Stimulated activated CD8-positive, alpha-beta memory T cell treated with anti-CD3 and anti-CD28 coated beads, Interleukin-12 subunit alpha, Interleukin-12 subunit beta, amount 100 ng/mL, for 24 hours (primary cell): Measurements from ENCODE around the gene SPIRE2.
"Not testable (repeated sequence)": the region's sequence is repeated elsewhere in the genome, so short reads cannot be mapped to it uniquely, and the experiment has no call there.

Source experiments
- DNase-seq: peaks from one replicate; pipeline ENCODE4 v3.0.0-alpha.2; 2020; ENCODE audit errors: extremely low read depth

Gene SPIRE2

DNA sequence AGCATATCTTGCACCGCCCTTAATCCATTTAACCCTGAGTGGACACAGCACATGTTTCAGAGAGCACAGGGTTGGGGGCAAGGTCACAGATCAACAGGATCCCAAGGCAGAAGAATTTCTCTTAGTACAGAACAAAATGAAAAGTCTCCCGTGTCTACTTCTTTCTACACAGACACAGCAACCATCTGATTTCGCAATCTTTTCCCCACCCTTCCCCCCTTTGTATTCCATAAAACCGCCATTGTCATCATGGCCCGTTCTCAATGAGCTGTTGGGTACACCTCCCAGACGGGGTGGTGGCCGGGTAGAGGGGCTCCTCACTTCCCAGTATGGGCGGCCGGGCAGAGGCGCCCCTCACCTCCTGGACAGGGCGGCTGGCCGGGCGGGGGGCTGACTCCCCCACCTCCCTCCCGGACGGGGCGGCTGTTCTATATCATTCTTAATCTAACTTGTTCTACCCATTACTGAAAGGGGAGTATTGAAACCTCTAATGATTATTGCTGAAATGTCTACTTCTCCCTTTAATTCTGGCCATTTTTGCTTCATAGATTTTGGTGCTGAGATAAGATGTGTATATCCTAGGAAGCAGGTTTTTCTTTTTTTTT is 21.6 kb upstream of the SPIRE2 start:
- not testable (repeated sequence) for DNase-seq

DNA sequence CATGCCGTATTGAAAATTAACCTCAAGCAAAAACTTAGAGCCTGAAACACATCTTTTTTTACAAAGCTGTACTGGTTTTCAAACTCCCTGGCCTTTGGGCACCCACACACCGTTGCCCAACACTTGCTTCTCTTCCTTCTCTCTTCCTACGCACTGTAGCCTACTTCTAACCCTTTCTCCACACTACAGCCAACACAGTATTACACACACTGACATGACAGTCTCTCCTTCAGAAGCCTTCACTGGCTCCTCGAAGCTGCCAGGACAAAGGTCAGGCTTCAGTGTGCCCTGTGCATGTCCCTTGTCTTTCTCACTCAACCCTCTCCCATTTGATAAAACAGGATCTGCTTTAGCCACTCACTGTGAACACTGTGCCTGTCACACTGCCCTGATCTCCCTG is 19.8 kb upstream of the SPIRE2 start:
- no peak for DNase-seq

DNA sequence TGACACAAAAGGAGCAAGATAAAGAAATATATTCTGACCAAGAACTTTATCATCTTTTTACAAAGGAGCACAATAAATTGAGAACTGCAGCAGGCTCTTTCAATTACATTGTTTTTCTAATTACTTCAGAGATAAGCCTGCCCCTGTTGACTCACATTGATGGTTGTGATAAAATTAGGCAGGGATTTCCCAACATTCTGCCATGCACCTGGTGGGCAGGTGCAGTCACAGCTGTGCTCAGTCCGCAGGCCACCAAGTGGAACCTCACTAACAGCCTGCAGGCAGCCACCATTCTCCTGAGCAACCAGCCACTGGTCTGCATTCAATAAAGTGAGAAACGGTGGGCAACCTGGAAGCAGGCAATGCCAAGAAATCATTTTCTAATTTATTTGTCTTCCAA is 17.0 kb upstream of the SPIRE2 start:
- DNase-seq: no peak

DNA sequence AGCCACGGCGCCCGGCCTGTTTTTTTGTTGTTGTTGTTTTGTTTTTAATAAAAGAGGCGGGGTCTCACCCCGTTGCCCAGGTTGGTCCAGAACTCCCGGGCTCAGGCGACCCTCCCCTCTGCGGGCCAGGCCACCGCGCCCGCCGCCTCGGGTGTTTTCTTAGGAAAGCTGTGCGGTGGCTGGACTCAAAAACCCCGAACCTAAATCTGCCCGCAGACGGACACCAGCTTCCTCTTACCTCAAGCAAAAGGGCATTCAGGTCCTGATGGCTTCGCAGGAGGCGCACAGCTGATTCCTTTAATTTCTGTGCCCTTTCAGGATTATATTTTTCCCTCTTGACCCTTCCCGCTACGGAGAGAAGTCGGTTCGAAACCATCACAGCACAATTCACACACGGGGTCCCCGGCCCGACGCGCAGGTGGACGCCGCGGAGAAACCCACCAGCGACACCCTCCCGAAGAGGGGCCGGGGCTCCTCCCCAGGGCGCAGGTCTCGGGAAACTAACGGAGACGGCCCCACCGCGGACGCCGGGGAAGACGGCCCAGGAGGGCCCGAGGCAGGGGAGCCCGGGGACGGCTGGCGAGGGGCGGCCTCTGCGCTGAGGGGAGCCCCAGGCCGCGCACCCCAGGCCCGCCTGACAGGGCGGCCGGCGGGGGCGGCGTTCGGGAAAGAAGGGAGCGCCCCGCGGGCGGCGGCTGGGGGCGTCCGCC is 12.5 kb upstream of the SPIRE2 start:
- DNase-seq: no peak

DNA sequence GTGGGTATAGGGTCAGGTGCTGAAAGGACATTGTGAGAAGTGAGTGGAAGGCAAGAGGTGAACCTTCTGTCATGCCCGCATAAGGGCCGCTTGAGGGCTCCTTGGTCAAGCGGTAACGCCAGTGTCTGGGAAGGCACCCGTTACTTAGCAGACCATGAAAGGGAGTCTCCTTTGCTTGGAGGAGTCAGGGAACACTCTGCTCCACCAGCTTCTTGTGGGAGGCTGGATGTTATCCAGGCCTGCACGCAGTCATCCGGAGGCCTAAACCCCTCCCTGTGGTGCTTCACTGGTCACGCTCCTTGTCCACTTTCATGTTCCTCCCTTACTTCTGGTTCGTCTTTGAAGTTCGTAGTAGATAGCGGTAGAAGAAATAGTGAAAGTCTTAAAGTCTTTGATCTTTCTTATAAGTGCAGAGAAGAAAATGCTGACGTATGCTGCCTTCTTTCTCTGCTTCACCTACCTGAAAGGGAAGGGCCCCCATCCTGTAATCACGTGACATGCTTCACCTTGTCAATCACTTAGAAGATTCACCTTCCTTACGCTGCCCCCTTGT is 9.3 kb upstream of the SPIRE2 start:
- DNase-seq: not testable (repeated sequence)

DNA sequence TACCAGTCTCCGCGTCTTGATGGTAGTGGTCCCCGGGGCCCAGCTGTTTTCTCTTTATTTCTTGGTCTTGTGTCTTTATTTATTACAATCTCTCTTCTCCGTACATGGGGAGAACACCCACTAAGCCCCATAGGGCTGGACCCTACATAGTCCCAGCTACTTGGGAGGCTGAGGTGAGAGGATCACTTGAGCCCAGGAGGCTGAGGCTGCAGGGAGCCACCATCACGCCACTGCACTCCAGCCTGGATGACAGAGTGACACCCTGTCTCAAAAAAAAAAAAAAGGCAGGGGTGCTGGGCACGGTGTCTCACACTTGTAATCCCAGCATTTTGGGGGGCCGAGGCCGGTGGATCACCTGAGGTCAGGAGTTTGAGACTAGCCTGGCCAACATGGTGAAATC is 8.8 kb upstream of the SPIRE2 start:
- not testable (repeated sequence) for DNase-seq

DNA sequence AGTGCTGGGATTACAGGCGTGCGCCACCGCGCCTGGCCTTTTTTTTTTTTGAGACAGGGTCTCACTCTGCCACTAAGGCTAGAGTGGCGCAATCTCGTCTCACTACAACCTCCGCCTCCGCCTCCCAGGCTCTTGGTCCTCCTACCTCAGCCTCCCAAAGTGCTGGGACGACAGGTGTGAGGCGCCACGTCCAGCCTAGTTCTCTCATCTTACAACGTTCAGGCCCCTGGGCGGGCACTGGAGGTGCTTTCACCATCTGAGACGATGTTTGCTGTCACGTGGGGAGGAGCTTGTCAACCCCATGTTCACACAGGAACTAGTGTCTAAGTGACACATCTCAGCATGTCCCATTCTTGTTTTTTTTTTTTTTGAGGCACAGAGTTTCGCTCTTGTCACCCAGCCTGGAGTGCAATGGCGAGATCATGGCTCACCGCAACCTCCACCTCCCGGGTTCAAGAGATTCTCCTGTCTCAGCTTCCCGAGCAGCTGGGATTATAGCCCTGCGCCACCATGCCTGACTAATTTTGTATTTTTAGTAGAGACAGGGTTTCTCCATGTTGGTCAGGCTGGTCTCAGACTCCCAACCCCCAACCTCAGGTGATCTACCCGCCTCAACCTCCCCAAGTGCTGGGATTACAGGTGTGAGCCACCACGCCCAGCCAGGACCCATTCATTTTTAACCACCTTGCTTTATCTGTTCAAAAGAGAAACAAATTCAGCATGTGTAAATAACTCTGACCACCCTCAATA is 6.7 kb upstream of the SPIRE2 start:
- DNase-seq: no peak

DNA sequence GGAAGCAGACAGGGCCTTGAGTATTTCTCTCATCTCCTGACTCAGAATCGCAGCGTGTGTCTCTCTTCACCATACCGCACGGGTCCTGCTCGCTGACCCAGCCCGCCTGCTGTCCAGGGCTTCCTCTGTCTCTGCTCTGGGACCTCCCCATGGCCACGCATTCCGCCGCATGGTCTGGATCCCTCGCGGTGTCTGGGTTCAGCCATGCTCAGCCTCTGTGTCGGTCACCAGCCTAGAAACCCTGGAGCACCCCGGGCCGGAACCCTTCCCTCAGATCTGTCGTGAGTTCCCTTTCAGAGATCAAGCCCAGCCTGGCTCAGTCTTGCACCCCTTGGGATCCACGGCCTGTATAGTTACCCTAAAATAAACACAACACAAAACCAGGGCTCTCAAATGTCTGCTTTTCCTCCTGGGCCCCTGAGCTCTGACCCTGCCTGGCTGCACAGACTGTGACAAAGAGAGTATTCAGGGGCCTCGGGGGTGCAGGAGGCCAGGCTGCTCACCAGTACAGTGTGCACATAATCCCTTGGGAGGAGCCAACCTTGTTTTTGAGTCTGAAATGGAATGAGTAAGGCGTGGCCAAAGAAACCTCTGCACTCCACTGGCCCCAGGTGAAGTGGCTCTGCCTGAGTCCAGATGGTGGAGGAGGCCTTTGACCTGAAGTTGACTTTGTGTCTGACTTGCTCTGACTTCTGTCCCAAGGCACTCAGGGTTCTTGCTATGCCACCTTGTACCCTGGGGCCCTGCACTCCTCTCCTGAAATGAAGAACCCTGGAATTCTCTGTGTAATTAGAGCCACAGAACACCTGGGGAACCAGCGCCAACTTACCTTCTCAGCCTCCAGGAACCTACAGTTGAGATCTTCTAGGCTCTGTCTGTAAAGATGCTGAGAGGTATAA is 5.8 kb upstream of the SPIRE2 start:
- DNase-seq: no peak

DNA sequence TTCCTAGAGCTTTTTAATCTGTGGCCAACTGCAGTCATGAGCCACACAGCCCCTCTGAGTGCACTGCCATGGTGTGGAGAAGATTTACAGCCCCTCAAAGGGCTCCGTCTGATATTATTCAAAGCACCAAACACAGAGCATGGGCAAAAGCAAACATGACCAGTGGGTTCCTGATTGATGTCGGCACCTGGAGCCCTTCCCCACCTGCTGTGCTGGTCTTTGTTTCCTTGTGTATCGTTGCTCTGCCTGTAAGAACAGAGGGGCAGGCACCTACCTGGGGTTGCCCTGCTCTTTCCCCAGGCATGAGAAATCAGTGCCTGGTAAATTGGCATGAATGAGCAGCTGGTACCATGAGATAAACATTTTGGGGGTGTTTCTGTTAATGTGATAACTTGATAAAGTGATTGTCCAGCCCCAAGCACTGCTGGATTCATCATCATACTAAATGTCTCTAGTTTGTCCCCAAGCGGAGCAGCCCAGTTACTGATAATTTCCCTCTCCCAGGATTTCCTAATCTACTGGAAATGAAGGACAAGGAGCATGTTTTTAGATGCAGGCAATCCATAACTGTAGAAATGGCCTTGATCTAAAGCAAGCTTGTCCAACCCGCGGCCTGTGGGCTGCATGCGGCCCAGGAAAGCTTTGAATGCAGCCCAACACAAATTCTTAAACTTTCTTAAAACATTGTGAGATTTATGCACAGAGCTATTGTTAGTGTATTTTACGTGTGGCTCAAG is 5.0 kb upstream of the SPIRE2 start:
- no peak for DNase-seq

DNA sequence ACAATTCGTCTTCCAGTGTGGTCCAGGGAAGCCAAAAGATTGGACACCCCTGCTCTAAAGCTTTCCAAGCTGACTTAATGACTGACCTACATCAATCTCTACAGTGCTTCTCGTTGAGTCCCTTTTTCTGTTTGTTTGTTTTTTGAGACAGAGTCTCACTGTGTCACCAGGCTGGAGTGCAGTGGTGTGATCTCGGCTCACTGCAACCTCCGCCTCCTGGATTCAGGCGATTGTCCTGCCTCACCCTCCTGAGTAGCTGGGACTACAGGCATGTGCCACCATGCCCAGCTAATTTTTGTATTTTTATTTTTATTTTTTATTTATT is 4.5 kb upstream of the SPIRE2 start:
- DNase-seq: not testable (repeated sequence)

DNA sequence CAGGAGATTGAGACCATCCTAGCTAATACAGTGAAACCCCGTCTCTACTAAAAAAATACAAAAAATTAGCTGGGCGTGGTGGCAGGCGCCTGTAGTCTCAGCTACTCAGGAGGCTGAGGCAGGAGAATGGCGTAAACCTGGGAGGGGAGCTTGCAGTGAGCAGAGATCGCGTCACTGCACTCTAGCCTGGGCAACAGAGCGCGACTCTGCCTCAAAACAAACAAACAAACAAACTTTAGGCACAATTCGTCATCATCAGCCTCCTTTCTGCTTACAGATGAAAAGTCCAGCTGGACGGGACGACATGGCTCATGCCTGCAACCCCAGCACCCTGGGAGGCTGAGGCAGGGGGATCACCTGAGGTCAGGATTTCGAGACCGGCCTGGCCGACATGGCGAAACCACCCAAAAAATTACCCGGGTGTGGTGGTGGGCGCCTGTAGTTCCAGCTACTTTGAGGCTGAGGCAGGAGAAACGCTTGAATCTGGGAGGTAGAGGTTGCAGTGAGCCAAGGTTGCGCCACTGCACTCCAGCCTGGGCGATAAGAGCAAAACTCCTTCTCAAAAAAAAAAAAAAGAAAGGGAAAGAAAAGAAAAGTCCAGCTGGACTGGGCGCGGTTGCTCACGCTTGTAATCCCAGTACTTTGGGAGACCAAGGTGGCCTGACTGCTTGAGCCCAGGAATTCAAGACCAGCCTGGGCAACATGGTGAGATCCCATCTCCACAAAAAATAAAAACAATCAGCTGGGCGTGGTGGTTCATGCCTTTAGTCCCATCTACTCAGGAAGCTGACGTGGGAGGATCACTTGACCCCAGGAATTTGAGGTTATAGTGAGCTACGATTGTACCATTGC is 1.5 kb upstream of the SPIRE2 start:
- DNase-seq: no peak

DNA sequence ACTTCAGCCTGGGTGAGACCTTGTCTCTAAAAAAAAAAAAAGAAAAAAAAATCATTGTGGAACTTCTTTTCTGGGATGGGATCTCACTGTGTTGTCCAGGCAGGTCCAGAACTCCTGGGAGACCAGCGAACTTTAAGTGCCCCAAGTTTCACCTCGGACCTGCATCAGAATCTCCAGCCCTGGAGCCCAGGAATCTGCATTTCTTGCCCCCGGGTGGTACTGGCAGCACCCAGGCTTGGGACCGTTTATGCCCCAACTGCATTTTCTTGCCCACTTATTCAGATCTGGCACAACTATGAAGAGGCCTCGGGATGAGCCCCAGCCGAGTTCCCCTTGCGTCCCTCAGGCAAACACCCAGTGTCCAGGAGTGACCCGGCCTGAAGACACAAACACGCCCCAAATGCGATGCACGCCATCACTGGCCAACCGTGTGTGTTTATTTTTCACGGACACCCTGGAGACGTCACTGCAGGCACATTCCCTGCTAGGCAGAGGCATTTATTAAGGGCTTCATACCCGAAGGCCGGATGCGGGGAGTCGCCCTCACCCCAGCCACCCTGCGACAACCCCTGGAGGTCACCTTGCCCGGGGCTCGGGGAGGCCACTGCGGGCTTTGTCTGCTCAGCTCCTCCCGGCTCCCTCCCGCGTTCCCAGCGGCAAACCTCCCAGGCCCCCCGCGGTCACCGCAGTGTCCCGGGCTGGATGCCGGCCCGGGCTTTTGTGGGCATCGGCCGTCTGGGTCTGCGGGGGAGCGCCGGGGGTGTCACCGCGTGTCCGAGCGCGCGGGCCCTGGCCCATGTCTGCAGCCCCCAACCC is 684 bp upstream of the SPIRE2 start:
- DNase-seq: no peak

DNA sequence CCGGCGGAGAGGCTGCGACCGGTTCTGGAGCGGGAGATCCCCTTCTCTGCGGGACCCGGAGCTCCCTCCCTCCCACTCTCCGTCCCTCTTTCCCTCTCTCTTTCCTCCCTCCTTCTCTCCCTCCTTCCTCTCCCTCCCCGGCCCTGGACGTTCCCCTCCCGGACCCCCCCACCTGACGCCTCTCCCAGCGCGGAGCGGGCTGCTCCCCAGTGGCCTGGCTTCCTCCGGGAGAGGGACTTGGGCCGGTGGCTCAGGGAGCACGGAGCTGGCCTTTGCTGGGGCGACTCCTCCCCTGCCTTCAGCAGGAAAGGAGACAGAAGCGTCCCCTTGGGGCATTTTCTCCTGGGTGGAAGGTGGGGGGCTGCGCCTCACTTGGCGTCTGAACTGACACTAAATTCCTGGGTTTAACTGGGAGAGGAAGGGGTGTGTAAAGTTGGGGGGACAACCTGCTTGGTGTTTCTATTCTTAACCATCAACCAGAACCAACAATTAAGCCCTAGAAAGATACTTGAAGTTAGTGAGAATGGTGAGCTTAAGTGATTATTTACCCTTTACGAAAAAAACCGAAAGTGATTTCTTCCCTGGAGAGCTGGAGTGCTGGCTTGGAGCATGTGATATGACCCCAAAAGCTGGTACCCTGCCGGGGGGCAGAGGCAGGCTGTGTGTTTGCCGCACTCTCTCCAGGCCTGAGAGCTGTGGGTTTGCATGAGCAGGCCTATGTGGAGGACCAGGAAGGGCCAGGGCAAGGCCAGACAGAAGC is 775 bp downstream of the SPIRE2 start:
- no peak for DNase-seq

DNA sequence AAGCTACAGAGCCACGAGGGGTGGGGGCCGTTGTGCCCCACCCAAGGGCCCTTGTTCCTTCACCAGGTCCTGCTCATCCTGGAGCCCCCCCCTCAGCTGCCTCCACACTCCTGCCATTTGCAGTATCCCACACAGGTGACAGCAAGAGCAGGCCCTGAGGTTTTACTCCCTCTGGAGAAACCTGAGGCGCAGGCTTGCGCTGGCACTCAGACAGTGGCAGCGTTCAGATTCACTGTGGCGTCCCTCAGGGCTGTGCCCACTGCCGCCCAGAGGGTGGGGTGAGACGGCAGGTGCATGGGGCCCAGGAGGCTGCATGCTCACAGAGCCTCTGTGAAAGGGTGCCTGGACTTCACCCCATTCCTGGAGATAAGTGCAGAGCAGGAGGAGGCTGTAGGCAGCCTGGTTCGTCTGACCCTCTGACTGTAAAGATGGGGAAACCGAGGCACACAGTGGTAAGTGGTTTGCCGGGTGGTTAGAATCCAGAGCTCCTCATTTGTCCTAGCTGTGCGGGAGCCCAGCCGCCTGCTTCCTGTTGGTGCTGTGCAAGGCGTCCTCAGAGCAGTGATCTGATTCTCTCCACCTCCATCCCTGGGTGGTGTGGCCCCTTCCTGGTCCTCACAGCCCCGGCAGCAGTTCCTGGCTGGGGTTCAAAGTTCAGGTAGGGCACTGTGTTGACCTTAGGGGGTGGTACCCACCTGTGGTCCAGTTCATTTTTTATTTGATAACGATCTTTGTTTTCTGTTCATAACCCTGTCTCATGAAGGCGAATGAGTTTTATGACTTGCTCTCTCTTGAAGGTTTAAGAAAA is 1.6 kb downstream of the SPIRE2 start:
- DNase-seq: no peak

DNA sequence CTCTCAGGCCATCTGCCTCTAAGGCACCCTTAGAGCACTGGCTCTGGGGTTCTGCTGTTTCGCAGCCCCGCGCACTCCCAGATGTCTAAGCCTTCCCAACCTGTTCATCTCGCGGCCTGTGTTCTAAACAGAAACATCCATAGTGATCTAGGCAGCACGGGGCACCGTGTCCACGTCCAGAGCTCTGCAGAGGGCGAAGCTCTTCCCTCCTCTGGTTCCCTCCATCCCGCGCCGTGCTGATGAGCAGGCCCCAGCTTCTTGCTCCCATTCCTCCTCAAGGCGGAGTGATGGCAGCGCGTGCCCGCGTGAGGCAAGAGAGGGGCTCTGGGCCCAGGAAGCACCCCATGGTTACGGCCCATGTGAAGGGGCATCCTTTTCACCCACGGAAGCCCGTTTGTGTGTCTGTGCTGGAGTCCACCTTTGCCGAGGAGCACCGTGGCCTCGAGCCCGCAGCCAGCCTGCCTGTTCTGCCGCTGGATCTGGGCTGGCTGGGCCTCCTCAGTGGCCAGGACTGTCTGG is 3.6 kb downstream of the SPIRE2 start:
- DNase-seq: no peak

DNA sequence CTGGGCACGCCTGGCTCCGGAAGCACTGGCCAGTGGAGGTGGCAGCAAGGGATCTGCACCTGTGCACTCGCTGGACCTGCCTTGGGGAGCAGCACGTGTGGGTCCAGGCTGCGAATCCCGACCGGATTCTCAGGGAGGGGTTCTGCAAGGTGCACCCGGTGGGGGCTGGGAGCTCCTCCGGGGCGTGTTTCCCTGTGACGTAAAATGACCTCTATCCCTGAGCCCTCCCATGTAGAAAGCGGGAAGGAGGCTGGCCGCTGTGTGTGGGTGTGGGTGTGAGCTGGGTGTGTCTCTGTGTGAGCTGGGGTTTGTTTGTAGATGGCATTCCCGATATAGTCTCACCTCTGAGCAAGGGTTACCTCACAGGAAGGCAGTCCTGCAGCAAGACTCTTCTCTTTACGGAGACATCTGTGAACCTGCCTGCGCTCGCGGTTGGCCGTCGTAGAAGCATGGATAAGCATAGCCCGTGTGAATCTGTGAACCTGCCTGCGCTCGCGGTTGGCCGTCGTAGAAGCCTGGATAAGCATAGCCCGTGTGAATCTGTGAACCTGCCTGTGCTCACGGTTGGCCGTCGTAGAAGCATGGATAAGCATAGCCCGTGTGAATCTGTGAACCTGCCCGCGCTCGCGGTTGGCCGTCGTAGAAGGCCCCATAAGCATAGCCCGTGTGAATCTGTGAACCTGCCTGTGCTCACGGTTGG is 5.5 kb downstream of the SPIRE2 start:
- DNase-seq: not testable (repeated sequence)

DNA sequence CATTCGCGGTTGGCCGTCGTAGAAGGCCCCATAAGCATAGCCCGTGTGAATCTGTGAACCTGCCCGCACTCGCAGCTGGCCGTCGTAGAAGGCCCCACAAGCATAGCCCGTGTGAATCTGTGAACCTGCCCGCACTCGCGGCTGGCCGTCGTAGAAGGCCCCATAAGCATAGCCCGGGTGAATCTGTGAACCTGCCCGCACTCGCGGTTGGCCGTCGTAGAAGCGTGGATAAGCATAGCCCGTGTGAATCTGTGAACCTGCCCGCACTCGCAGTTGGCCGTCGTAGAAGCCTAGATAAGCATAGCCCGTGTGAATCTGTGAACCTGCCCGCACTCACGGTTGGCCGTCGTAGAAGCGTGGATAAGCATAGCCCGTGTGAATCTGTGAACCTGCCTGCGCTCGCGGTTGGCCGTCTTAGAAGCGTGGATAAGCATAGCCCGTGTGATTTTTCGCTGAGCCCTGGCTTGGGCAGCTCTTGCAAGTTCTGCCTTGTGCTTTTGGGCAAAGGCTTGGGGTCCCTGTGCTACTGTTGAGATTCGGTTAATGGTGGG is 6.6 kb downstream of the SPIRE2 start:
- DNase-seq: not testable (repeated sequence)
